GM19240 (cell line): ENCODE measurements around the gene ESPN.
A peak's percentile ranks its signal among the peaks of the same experiment; 100 is the strongest.
"Not testable (repeated sequence)": the region's sequence is repeated elsewhere in the genome, so short reads cannot be mapped to it uniquely, and the experiment has no call there.

Experiments
- DNase-seq: peaks from one replicate; pipeline ENCODE4 v3.0.0; 2011; ENCODE audit warnings: low spot score; ENCODE audit not compliant: insufficient read length

ESPN gene

DNA sequence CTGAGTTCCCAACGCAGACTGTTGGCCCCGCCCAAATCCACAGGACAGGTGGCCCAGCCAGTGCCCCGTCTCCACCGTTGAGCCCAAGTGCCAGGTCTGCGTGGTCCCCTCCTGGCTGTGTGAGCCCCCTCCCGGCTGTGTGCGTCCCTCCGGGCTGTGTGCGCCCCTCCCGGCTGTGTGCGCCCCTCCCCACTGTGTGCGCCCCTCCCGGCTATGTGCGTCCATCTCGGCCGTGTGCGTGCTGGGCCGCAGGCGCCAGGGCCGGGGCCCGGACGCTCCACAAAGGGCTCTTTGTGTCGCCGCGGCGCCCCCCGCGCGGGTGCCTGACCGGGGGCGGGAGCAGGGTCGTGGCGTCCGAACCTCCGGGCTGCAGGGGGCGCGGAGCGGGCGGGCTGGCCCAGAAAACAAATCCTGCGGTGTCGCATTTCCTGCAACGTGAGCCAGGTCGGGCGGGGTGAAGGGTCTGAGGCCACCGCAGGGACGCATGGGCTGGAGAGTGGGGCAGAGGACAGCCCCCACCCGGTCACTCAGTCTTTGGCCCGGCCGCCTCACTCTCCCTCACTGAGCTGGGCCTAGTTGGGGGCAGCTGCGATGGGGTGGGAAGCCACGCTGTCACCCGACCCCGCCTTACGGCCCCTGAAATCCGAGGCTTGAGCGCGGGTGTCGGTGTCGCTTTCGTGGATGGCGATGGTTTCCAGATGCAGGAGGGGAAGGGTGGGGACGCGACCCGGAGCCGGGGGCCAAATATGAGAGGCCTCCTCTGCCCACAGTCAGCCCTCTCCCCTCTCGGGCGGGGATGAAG is 22.6 kb downstream of the ESPN start:
- DNase-seq, result no peak

DNA sequence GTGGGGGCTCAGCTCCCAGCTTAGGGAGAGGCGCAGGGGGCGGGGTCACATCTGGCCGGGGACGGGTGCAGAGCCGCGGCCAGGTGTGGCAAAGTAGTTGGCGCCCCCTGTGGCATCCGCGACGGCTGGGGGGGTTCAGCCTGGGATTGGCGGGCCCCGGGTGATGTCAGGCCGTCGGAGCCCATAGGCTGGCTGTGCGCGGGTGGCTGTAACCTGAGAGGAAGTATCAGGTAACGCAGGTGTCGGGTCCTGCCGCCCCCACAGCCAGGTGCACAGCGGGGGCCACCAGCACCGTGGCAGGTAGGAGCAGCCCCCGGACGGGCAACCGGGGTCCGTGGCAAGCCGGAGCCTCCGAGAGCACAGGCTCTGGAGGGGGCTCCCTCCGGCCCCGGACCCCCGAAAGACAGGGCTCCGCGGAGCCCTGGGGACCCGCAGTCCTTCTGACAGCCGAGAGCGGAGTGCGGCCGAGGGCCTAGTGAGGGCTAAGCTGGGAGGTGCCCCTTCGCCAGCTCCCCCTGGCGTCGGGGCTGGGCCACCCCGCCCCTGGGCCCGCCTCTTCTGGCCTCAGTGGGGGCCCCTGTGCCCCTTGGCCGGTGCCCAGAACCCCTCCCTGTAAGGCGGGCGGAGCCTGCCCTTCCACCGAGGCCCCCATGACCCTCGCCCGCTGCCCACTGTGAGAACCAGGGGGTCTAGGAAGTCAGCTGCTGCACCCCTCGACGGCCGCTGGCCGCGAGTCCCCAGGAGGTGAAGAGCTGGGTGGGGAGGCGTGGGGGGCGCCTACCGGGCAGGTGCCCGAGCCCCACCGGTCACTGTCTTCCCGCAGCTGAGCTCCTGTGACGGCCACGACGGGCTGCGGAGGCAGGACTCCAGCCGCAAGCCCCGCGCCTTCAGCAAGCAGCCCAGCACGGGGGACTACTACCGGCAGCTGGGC is 23.5 kb downstream of the ESPN start:
- no peak for DNase-seq

DNA sequence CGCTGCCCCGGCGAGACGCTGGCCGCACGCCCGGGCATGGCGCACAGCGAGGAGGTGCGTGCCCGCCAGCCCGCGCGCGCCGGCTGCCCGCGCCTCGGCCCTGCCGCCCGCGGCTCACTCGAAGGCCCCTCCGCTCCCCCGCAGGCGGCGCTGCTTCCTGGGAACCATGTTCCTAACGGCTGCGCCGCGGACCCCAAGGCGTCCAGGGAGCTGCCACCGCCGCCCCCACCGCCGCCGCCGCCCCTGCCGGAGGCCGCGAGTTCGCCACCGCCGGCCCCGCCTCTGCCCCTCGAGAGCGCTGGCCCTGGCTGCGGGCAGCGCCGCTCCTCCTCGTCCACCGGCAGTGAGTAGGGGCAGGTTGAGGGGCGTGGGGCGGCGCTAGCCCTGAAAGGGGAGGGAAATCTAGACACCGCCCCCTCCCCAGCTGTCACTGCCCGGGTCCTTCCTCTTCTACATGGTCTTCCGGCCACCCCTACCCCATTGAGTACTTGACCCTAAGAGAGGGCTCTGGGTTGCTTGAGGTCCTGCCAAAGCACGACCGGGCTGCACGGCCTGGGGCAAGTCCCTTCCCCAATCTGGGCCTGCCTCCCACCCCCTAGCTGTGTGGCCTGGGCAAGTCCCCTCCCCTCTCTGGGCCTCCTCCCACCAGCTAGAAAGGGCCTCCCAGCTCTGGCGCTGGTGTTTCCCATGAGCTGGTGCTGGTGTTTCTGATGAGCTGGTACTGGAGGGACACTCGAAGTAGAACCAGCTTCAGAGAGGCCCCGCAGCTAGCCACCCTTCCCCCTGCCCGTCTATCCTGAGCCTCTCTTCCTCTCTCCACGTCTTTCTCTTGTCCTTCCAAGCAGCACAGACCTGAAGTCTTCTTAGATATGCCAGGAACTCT is 24.4 kb downstream of the ESPN start:
- DNase-seq, result no peak

- DNase-seq, result no peak
These were observed 25.5 kb downstream of the ESPN start for GRCh38 chr1:6450005-6450450.

DNA sequence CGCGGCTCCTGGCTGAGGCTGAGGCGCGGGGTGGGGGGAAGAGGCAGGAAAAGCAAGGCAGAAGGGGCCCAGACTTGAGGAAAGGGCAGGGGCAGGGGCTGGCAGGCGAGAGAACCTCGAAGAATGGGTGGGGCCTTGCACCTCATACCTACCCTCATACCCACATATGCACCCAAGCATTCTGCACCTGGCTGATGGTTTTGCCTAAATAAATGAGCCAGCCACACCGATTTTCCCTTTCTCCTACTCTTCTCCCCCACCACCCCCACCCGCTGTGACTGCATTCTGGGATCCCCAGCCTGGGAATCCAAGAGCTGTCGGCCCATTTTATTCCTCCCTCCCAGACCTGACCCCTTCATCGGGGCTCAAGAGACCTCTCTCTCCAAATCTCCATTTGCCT is 25.9 kb downstream of the ESPN start:
- DNase-seq, result not testable (repeated sequence)

DNA sequence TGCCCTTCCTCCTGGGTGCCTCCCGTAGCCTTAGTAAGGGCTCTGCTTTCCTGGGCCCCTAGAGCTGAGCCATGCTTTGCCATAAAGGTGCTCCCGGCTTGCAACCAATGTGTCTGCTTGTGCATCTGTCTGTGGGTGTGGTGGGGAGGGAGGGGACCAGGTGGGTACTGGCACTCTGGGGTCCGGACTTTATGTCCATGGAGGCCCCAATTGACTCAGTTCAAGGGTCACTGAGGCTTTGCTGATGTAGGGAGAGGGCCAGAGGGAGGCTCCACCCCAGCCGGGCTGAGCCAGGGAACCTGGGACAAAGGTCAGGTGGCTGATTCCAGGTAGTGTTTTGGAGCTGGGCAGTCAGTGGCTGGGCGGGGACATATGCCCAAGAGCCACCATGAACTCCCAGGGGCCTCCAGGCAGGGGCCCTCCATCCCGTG is 26.4 kb downstream of the ESPN start:
- no peak for DNase-seq

DNA sequence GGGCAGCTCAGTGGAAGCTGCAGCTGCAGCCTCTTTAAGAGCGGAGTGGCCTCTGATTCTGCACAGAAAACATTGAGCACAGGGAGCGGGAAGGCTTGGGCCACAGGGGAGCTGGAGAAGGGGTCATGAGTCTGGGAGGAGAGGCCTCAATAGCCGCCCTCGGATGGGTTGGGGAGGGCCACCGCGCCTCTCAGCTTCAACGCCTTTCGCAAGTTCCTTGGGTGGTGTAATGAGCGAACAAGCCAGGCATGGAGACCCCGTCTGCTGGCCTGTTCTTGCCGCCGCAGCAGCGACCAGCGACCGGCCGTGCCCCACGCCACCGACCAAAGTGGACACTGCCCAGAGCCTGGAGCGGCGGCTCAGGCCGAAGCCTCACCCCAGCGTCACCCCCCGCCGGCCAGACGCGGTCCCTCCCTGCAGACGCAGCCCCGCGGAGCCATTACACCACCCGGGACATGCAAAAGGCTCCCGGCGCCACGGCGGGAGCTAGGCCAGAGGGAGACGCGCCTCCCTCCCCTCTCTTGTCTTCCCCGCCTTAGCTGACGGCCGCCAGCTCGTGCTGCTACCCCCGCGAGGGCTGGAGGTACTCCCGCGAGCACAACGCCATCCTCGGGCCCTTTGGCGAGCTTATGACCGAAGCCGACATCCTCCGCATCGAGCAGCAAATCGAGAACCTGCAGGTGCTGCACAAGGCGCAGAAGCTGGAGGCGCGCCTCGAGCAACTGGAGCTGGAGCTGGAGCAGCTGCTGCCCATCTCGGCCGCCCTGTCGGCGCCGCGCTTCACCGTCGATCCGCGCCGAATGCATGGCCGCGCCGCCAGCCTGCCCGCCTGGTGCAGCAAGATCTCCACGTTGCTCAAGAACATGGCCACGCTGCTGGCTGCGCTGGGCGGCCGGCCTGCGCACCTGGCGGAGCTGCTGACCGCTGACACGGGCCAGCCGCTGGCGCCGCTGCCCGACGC is 29.6 kb downstream of the ESPN start:
- DNase-seq, result not testable (repeated sequence)

- DNase-seq, result no peak
These were observed 30.5 kb downstream of the ESPN start for GRCh38 chr1:6454856-6455751.

DNA sequence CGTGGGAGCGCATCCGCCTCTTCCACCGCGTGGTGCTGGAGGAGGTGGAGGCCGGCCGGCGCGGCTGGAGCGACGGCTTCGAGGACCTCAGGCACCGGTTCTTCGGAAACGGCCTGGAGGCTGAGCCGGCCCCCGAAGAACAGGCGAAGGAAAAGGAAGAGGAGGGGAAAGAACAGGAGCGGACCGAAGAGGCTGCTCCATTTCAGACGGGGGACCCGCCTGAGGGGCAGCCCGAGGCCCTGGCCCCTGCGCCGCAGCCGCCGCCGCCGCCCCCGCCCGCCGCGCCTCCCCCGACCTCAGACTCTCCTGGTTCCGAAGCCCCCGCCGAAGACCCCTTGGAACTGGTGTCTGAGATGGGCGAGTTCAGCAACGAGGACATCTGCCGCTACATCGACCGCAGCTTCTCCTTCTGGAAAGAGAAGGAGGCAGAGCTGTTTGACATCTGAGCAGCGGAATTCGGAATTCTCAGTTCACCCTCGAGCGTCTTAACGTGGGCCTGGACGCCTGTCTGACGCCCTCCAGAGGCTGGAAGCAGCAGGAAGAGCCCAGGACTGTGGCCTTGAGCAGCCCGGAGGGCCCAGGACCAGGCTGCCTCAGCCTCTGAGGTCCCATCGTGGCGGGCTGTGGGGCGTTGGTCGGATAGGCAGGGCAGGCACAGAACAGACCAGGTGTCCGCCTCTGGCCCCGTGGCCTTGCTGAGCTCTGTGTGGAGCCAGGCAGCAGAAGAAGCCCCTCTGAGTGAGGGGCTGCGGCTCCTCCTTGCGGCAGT is 31.4 kb downstream of the ESPN start:
- DNase-seq, result not testable (repeated sequence)

GRCh38 chr1:6456800-6457466 is 32.4 kb downstream of the ESPN start:
- no peak for DNase-seq

DNA sequence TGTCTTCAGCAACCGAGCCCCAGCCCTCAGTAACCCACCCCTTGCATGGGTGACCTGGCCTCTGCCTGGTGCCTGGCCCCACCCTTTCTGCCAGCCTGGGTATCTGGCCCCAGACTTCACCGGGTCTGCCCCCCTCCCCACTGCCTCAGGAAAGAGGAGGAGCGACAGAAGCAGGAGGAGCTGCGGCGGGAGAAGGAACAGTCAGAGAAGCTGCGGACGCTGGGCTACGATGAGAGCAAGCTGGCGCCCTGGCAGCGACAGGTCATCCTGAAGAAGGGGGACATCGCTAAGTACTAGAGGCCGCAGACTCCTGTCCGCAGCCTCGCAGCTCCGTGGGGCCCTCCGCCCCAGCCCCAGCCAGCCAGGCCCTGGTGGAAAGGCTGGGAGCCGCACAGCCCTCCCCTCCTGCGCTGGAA is 35.3 kb downstream of the ESPN start:
- DNase-seq, result no peak

DNA sequence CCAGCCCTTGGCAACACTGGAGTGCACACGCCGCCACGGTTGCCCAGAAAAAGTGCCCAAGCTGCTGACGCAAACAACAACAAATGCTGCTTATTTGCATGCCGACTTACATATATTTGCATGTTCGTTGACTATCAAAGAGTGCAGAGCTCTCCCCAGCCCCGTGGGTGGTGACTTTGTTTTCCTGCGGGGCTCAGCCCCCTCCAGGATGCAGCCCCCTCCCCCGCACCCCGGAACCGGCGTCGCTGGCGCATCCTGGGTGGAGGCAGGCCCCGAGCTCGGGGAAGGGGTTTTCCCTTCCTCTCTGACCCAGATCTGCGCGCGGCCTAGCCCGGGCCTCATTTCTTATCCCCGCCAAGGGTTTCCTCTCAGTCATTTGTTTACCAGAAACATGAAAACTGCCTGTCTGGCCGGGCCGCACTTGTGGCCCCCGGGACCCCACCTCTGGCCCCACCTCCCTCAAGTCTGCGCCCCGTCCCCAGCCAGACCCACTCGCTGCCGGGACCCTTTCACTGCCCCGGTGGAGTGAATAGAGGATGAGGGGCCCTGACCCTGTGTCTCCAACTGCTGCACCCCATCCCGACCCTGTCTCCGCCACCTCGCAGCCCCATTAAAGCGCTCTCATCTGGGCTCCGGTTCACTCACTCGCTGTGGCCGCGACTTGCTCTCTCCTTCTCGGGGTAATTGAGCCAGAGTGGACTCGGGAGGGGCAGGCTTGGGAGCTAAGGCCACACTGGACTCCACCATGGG is 35.9 kb downstream of the ESPN start:
- DNase-seq, result peak; percentile 62

GRCh38 chr1:6461051-6461530 is 36.5 kb downstream of the ESPN start:
- DNase-seq, result no peak

DNA sequence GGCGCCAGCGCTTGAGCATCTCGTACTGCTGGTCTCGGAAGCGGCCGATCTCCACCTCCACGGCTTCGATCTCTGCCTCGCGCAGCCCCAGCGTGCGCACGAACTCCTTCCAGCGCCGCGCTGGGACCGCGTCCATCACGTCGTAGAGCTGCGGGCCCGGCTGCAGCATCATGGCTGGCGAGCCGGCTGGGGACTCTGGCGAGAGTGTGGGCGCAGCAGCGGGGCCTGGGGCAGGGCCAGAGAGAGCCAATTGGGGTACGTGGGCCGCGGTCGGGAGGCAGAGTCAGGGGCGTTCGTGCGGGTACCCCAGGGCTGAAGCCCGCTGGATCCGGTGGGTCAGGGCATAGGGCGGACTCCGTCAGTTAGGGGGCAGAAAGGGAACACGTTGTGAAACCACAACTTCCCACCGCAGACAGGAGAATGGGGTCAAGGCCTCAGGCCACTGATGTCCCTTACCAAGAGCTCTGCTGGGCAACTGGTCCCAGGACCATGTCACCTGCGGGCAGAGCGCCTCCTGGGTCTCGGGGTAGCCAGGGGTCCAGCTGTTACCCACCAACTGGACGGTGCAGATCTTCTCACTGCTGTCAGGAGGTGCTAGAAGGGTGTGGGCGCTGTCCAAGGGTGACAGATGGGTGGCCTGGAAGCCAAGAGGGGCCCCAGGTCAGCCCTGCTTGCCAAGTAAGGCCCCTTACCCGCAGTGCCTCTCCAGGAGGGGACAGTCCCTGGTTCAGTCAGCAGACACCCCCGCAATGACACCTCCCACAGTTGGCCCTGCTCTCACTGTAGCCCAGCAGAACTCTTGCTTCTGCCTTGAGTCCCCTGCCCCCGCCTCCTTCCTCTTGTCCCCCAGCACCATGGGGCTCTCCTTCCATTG is 37.2 kb downstream of the ESPN start:
- no peak for DNase-seq

GRCh38 chr1:6462412-6463119 is 38.0 kb downstream of the ESPN start:
- DNase-seq, result no peak

- no peak for DNase-seq
These were observed 38.5 kb downstream of the ESPN start for GRCh38 chr1:6463120-6463412.
